Non-pigmented ciliary epithelial cell (primary cell): Measurements from ENCODE around the gene FAM13C.

ENCODE experiments used
- DNase-seq: peaks from one replicate; pipeline ENCODE4 v3.0.0-alpha.2; 2010; ENCODE audit warnings: low read depth

FAM13C gene

GRCh38 chr10:59315465-59315864 lies 46.9 kb downstream of the FAM13C start:
- no peak for DNase-seq

- DNase-seq = no peak
Measured at GRCh38 chr10:59314268-59314667, 48.1 kb downstream of the FAM13C start.

GRCh38 chr10:59312247-59312646 lies 50.1 kb downstream of the FAM13C start:
- DNase-seq = no peak

GRCh38 chr10:59311025-59311424 lies 51.3 kb downstream of the FAM13C start:
- no peak for DNase-seq

- DNase-seq = no peak
Measured at GRCh38 chr10:59310324-59310914, 51.9 kb downstream of the FAM13C start.

GRCh38 chr10:59304521-59305097 lies 57.7 kb downstream of the FAM13C start:
- no peak for DNase-seq

GRCh38 chr10:59303018-59303417 lies 59.3 kb downstream of the FAM13C start:
- no peak for DNase-seq

GRCh38 chr10:59302381-59302780 lies 60.0 kb downstream of the FAM13C start:
- DNase-seq = no peak

- no peak for DNase-seq
Measured at GRCh38 chr10:59301067-59301754, 61.1 kb downstream of the FAM13C start.

- no peak for DNase-seq
Measured at GRCh38 chr10:59300386-59300785, 62.0 kb downstream of the FAM13C start.

GRCh38 chr10:59299933-59300332 lies 62.4 kb downstream of the FAM13C start:
- no peak for DNase-seq

GRCh38 chr10:59290448-59290847 lies 71.9 kb downstream of the FAM13C start:
- DNase-seq = no peak

- no peak for DNase-seq
Measured at GRCh38 chr10:59289853-59290252, 72.5 kb downstream of the FAM13C start.

- no peak for DNase-seq
Measured at GRCh38 chr10:59287587-59288255, 74.6 kb downstream of the FAM13C start.

GRCh38 chr10:59285848-59286247 lies 76.5 kb downstream of the FAM13C start:
- DNase-seq = no peak

- no peak for DNase-seq
Measured at GRCh38 chr10:59285073-59285472, 77.3 kb downstream of the FAM13C start.

- no peak for DNase-seq
Measured at GRCh38 chr10:59284118-59284975, 78.0 kb downstream of the FAM13C start.

- no peak for DNase-seq
Measured at GRCh38 chr10:59283456-59284091, 78.8 kb downstream of the FAM13C start.

- DNase-seq = no peak
Measured at GRCh38 chr10:59281861-59282260, 80.5 kb downstream of the FAM13C start.

- no peak for DNase-seq
Measured at GRCh38 chr10:59279991-59280505, 82.3 kb downstream of the FAM13C start.

- no peak for DNase-seq
Measured at GRCh38 chr10:59279476-59279875, 82.9 kb downstream of the FAM13C start.
